Measurements from ENCODE around the gene GOLGA6L26.

DNA sequence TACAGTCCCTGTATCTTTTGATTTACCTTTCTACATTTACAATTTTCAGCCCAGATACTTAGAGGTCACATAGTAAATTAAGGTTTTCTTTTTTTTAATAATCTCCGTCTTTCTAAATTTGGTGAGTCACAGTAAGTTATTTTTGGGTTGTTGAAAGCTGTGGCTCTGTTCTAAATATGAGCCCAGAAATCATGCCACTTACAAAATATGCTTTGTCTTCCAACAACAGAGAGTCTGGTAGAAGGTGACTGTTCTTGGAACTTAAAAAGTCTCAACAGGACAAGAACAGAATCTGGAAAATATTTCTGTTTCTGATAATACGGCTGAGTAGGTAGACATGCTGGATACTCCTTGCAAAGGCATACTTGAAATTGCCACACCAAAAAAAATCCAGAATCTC lies 36.6 kb upstream of the GOLGA6L26 start:
- TF ChIP-seq EZH2 (IDR thresholded peaks at IDR 0.05; ENCODE audit: low read length) = no peak
- TF ChIP-seq, protein P1, sequence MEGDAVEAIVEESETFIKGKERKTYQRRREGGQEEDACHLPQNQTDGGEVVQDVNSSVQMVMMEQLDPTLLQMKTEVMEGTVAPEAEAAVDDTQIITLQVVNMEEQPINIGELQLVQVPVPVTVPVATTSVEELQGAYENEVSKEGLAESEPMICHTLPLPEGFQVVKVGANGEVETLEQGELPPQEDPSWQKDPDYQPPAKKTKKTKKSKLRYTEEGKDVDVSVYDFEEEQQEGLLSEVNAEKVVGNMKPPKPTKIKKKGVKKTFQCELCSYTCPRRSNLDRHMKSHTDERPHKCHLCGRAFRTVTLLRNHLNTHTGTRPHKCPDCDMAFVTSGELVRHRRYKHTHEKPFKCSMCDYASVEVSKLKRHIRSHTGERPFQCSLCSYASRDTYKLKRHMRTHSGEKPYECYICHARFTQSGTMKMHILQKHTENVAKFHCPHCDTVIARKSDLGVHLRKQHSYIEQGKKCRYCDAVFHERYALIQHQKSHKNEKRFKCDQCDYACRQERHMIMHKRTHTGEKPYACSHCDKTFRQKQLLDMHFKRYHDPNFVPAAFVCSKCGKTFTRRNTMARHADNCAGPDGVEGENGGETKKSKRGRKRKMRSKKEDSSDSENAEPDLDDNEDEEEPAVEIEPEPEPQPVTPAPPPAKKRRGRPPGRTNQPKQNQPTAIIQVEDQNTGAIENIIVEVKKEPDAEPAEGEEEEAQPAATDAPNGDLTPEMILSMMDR (optimal IDR thresholded peaks at IDR 0.05 in 1 of 3, IDR thresholded peaks at IDR 0.05 in 1 of 3, conservative IDR thresholded peaks at IDR 0.05 in 1 of 3; ENCODE audit: extremely low read depth in 1 of 3, insufficient read depth in 2 of 3, low read length in 3 of 3) = no peak
